ENCODE results near the gene RCBTB1. TPM values are rescaled to one million over a fixed set of nuclear protein-coding genes. Genes with fewer than 3 reads are reported as not detected.
"Not testable (repeated sequence)": the region's sequence is repeated elsewhere in the genome, so short reads cannot be mapped to it uniquely, and the experiment has no call there.

The RCBTB1 gene
- total RNA-seq, 4 donors from 2014 or later, result 8.2 to 11.1 (median 10.2) TPM

- Histone ChIP-seq H3K4me3 (no peak overlapping the region), H3K9me3 (no peaks in the 10 kb centered on the region), H3K27me3 (no peaks in the 10 kb centered on the region), H3K27ac (no peak overlapping the region), H3K4me1 (no peaks in the 10 kb centered on the region), H3K36me3 (no peaks in the 10 kb centered on the region)
- TF ChIP-seq EP300 (IDR thresholded peaks at IDR 0.05) (no peak), POLR2AphosphoS5 (IDR thresholded peaks at IDR 0.05) (no peak), CTCF (IDR thresholded peaks at IDR 0.05) (no peak), POLR2A (IDR thresholded peaks at IDR 0.05) (no peak)
- DNase-seq (ENCODE audit: low spot score in 2 of 2), result no peak
- WGBS, result 75% methylated on average over 1 of the region's 1 CpG
Measured at GRCh38 chr13:49610176-49610575, 24.8 kb upstream of the RCBTB1 start.

- no peaks in the 10 kb centered on the region for H3K36me3 ChIP-seq
- TF ChIP-seq POLR2A (IDR thresholded peaks at IDR 0.05) (no peak), CTCF (IDR thresholded peaks at IDR 0.05) (no peak), EP300 (IDR thresholded peaks at IDR 0.05) (no peak), POLR2AphosphoS5 (IDR thresholded peaks at IDR 0.05) (no peak)
- no peak overlapping the region for H3K27ac ChIP-seq
- no peaks in the 10 kb centered on the region for H3K4me1 ChIP-seq
- 92% methylated on average over 1 of the region's 1 CpG for WGBS
- H3K4me3 ChIP-seq, result no peak overlapping the region
- DNase-seq (ENCODE audit: low spot score in 2 of 2), result no peak
- H3K27me3 ChIP-seq, result no peaks in the 10 kb centered on the region
- no peaks in the 10 kb centered on the region for H3K9me3 ChIP-seq
Measured at GRCh38 chr13:49608651-49609331, 23.4 kb upstream of the RCBTB1 start.

- no peaks in the 10 kb centered on the region for H3K4me1 ChIP-seq
- no peak for TF ChIP-seq POLR2AphosphoS5 (IDR thresholded peaks at IDR 0.05)
- no peak for TF ChIP-seq EP300 (IDR thresholded peaks at IDR 0.05)
- no peak for TF ChIP-seq POLR2A (IDR thresholded peaks at IDR 0.05)
- TF ChIP-seq CTCF (IDR thresholded peaks at IDR 0.05), result no peak
- H3K9me3 ChIP-seq, result no peaks in the 10 kb centered on the region
- no peak for DNase-seq (ENCODE audit: low spot score in 2 of 2)
- H3K36me3 ChIP-seq, result no peaks in the 10 kb centered on the region
- no peak overlapping the region for H3K27ac ChIP-seq
- WGBS, result 63% methylated on average over 5 of the region's 5 CpGs
- no peaks in the 10 kb centered on the region for H3K27me3 ChIP-seq
- no peak overlapping the region for H3K4me3 ChIP-seq
Measured at GRCh38 chr13:49607761-49608160, 22.4 kb upstream of the RCBTB1 start.

DNA sequence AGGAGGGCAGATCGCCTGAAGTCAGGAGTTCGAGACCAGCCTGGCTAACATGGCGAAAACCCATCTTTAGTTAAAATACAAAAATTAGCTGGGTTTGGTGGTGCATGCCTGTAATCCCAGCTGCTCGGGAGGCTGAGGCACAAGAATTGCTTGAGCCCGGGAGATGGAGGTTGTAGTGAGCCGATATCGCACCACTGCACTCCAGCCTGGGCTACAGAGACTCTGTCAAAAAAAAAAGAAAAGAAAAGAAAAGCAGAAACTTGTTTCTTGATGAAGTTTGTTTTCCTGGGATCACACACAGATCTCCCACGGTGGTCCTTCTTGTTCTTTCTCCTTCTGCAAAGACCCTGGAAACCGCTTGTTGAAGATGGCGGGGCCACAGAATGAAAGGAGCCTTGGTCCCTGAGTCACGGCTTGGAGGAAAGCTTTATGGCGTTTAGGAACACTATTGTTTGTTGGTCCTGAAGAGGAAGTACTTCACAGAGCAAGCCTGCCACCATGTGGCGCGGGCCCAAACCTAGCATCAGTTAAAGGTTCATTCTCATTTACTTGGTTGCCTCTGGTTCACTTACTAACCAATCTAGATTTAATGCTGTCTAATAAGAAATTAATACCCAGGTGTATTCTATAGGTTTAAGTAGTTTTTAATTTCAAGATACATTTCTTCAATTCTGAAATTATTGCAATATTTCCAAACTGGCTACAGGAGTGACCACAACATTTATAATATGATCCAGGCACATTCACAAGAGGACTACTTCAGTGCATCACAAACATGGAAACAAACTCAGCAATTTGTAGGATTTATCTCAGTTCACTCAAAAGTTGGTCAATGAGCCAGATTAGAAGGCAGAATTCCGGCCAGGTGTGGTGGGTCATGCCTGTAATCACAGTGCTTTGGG lies 21.6 kb upstream of the RCBTB1 start:
- Histone ChIP-seq H3K9me3 (no peaks in the 10 kb centered on the region), H3K4me3 (peak overlapping the region; percentile 38), H3K36me3 (no peaks in the 10 kb centered on the region), H3K27me3 (no peaks in the 10 kb centered on the region), H3K27ac (no peak overlapping the region), H3K4me1 (no peaks in the 10 kb centered on the region)
- peak; percentile 89 to 91 for DNase-seq (ENCODE audit: low spot score in 2 of 2)
- WGBS, result 34% methylated on average over 15 of the region's 15 CpGs
- TF ChIP-seq EP300 (IDR thresholded peaks at IDR 0.05) (no peak), POLR2AphosphoS5 (IDR thresholded peaks at IDR 0.05) (no peak), POLR2A (IDR thresholded peaks at IDR 0.05) (no peak), CTCF (IDR thresholded peaks at IDR 0.05) (peak; percentile 62 to 70)

- no peaks in the 10 kb centered on the region for H3K4me1 ChIP-seq
- no peak overlapping the region for H3K27ac ChIP-seq
- no peak for DNase-seq (ENCODE audit: low spot score in 2 of 2)
Measured at GRCh38 chr13:49604570-49604969, 19.2 kb upstream of the RCBTB1 start.

DNA sequence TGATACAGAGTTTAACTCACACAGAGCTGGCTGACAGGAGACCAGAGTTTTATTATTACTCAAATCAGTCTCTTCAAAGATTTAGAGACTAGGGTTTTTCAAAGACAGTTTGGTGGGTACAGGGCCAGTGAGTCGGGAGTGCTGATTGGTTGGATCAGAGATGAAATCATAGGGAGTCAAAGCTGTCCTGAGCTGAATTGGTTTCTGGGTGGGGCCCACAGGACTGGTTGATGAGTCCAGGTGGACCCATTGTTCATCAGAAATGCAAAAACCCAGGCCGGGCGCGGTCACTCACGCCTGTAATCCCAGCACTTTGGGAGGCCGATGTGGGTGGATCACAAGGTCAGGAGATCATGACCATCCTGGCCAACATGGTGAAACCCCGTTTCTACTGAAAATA lies 17.3 kb upstream of the RCBTB1 start:
- H3K36me3 ChIP-seq; H3K27ac ChIP-seq; H3K4me3 ChIP-seq; H3K4me1 ChIP-seq; H3K27me3 ChIP-seq; H3K9me3 ChIP-seq; DNase-seq (ENCODE audit: low spot score in 2 of 2): not testable (repeated sequence)
- 93% methylated on average over 7 of the region's 7 CpGs for WGBS

More at GRCh38 chr13:49604570-49604969, 19.2 kb upstream of the RCBTB1 start:
- no peak overlapping the region for H3K4me3 ChIP-seq
- no peaks in the 10 kb centered on the region for H3K27me3 ChIP-seq
- H3K9me3 ChIP-seq, result no peaks in the 10 kb centered on the region
- TF ChIP-seq CTCF (IDR thresholded peaks at IDR 0.05) (no peak), POLR2A (IDR thresholded peaks at IDR 0.05) (no peak), POLR2AphosphoS5 (IDR thresholded peaks at IDR 0.05) (no peak), EP300 (IDR thresholded peaks at IDR 0.05) (no peak)
- no peaks in the 10 kb centered on the region for H3K36me3 ChIP-seq
- 49% methylated on average over 5 of the region's 5 CpGs for WGBS
